Measurements from ENCODE around the gene MAN1A2.

DNA sequence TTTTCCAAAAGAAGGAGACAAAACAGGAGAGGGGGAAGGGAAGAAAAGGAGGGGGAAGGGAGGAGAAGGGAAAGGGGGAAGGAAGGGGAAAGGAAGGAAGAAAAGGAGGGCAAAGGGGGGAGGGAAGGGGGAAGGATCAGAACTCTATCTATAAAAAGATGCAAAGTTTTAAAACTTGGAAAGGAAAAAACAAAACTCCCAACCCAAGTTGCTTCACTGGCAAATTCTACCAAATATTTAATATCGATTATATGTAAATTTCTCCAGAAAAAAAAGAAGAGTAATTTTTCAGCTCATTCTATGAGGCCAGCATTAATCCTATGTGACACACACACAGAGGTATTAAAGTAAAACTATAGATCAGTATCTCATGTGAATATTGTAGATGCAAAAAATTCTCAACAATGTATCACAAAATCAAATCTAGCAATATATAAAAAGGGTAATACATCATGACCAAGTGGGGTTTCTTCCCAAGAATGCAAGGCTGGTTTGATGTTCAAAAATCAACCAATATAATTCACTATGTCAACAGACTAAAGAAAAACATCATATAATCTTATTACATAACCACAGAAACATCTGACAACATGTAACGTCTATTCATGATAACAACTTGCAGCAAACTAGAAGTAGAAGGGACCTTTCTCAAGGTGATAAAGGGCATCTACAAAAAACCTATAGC is 57.9 kb downstream of the MAN1A2 start:
- no peak for TF ChIP-seq EZH2 (IDR thresholded peaks at IDR 0.05; ENCODE audit: borderline replicate concordance, low read depth, low read length, severe bottlenecking)
- TF ChIP-seq, protein P1, sequence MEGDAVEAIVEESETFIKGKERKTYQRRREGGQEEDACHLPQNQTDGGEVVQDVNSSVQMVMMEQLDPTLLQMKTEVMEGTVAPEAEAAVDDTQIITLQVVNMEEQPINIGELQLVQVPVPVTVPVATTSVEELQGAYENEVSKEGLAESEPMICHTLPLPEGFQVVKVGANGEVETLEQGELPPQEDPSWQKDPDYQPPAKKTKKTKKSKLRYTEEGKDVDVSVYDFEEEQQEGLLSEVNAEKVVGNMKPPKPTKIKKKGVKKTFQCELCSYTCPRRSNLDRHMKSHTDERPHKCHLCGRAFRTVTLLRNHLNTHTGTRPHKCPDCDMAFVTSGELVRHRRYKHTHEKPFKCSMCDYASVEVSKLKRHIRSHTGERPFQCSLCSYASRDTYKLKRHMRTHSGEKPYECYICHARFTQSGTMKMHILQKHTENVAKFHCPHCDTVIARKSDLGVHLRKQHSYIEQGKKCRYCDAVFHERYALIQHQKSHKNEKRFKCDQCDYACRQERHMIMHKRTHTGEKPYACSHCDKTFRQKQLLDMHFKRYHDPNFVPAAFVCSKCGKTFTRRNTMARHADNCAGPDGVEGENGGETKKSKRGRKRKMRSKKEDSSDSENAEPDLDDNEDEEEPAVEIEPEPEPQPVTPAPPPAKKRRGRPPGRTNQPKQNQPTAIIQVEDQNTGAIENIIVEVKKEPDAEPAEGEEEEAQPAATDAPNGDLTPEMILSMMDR (IDR thresholded peaks at IDR 0.05; ENCODE audit: borderline replicate concordance, extremely low read depth, low read length, poor library complexity, severe bottlenecking) = no peak

Data from DND-41 (cell line).